D721Med (cell line): ENCODE measurements around the gene ZNF860.

Experiments
- DNase-seq: peaks from one replicate; pipeline ENCODE4 v3.0.0; 2011; ENCODE audit warnings: low spot score; ENCODE audit not compliant: insufficient read length
- FAIRE-seq: peaks from 2 replicates; lab custom pipeline; 2011; peaks lifted over from hg19 to GRCh38; lab: Jason Lieb, UNC
- TF ChIP-seq, protein P1 (sequence below): IDR thresholded peaks from 2 replicates; pipeline ENCODE4 v1.5.1; 2012; ENCODE audit warnings: mild to moderate bottlenecking, control low read depth; ENCODE audit not compliant: insufficient read depth; ENCODE audit errors: missing control alignments

Gene ZNF860

DNA sequence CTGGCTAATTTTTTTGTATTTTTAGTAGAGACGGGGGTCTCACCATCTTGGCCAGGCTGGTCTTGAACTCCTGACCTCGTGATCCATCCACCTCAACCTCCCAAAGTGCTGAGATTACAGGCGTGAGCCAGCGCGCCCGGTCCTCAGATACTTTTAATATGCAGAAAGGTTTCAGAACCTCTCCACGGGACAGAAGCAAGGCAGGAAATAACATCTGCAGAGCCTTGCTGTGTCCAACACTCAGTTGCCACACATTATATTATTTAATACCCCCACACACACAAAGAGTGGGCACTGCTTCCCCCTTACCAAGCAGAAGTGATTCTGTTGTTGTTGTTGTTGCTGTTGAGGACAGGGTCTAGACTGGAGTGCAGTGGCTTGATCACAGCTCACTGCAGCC, 28.5 kb upstream of the ZNF860 start:
- DNase-seq (no peak), FAIRE-seq (no peak)
- TF ChIP-seq, protein P1, sequence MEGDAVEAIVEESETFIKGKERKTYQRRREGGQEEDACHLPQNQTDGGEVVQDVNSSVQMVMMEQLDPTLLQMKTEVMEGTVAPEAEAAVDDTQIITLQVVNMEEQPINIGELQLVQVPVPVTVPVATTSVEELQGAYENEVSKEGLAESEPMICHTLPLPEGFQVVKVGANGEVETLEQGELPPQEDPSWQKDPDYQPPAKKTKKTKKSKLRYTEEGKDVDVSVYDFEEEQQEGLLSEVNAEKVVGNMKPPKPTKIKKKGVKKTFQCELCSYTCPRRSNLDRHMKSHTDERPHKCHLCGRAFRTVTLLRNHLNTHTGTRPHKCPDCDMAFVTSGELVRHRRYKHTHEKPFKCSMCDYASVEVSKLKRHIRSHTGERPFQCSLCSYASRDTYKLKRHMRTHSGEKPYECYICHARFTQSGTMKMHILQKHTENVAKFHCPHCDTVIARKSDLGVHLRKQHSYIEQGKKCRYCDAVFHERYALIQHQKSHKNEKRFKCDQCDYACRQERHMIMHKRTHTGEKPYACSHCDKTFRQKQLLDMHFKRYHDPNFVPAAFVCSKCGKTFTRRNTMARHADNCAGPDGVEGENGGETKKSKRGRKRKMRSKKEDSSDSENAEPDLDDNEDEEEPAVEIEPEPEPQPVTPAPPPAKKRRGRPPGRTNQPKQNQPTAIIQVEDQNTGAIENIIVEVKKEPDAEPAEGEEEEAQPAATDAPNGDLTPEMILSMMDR: no peak

DNA sequence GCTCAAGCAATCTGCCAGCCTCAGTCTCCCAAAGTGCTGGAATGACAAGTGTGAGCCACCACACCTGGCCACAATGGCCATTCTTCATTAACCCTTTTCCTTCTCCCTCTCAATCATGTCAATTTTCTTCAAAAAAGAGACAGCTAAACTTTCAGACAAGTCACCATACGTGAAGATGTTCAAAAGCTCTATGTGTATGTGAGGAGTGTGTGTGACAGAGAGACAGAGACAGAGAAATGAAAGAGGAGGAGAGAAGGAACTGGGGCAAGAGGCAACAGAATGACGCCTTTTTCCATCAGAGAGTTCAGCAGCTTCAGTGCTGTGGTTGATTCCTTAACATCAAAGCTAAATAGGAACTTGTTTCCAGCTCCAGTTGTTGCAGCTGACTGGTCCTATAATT, 27.9 kb upstream of the ZNF860 start:
- FAIRE-seq (no peak), DNase-seq (no peak)
- TF ChIP-seq, protein P1: no peak

DNA sequence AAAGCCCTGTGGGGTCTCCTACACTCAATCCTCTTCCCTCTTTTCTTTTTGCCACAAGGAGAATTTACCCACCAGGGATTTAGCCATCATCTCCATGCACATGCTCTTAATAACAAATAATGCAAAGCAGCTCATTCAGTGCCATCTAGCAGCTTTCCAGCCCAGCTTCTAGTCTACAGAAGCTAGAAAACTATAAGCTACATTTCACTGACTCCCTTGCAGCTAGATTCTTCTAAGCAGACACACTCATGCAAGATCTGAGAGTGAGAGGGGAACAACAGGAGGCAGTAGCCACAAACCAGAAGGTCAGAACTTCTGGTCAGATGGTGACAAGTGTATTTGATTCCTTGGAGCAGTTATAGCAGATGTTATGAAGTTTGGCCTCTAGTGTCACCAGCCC, 26.0 kb upstream of the ZNF860 start:
- FAIRE-seq (no peak), DNase-seq (no peak)
- TF ChIP-seq, protein P1: no peak

DNA sequence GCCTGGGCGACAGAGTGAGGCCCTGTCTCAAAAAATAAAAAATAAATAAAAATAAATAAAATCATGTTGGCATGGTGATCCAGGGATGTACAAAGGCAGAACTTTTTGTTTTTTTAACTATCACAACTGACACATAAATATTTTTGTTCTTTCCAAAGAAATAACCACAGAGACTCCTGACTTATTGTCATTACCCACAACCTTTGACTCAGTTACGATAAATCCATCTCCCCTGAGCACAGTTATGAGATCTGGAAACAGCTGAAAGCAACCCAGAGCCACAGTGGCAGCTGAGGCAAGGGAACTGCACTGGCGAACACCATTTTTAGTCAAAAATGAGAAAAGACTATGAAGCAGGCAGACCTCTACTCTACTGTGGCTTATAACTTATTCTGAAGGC, 24.4 kb upstream of the ZNF860 start:
- FAIRE-seq: no peak
- DNase-seq: no peak
- TF ChIP-seq, protein P1: no peak

DNA sequence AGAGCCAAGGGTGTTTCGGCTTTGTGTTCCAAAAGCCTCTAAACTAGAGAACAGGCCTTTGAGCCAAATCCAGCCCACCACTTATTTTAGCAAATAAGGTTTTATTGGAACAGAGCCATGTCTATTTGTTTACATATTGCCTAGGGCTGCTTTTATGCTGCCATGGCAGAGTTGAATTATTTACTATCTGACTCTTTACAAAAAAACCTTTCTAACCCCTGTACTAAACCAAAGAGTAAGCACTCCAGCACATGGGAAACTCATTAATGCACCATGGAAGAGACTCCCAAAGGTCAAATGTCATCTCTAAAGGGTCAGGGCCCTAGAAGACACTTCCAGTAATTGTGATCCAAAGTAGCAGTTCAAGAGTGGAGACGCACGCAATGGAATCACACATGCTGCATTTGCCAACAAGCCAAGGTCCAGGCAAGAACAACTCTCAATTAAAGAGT, 22.8 kb upstream of the ZNF860 start:
- no peak for FAIRE-seq

DNA sequence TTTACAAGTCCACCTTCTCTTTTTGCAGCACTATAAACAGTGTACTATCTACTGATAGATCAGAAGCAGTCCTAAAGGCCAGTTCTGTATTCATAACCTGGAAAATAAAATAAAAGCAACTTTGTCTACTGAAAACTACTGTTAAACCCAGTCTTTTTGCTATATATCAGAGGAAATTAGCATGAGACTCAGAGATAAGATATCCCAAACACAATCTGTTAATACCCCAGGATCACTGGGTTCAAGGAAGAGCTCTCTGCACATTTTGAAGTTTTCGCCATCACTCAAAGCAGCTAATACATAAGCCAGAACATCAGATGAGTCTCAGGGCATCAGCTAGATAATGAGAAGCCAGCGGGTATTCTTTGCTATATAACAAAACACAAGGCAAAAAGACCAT, 22.3 kb upstream of the ZNF860 start:
- no peak for FAIRE-seq
- TF ChIP-seq, protein P1: no peak

More for the DNA sequence above, 22.8 kb upstream of the ZNF860 start:
- DNase-seq: no peak
- TF ChIP-seq, protein P1: no peak

GRCh38 chr3:31959951-31960792, 21.4 kb upstream of the ZNF860 start:
- no peak for DNase-seq
- TF ChIP-seq, protein P1: no peak
- FAIRE-seq: no peak

More for the DNA sequence above, 22.3 kb upstream of the ZNF860 start:
- no peak for DNase-seq
